GM10266 (cell line): ENCODE results near the gene EEF2K.

Experiments used
- DNase-seq: peaks from one replicate; pipeline ENCODE4 v3.0.0; 2012; ENCODE audit errors: extremely low spot score
- TF ChIP-seq, protein P1 (sequence below): IDR thresholded peaks from 2 replicates; pipeline ENCODE4 v1.5.1; 2012; ENCODE audit warnings: mild to moderate bottlenecking, low read depth; ENCODE audit not compliant: control insufficient read depth, insufficient read depth; ENCODE audit errors: missing control alignments

EEF2K gene

DNA sequence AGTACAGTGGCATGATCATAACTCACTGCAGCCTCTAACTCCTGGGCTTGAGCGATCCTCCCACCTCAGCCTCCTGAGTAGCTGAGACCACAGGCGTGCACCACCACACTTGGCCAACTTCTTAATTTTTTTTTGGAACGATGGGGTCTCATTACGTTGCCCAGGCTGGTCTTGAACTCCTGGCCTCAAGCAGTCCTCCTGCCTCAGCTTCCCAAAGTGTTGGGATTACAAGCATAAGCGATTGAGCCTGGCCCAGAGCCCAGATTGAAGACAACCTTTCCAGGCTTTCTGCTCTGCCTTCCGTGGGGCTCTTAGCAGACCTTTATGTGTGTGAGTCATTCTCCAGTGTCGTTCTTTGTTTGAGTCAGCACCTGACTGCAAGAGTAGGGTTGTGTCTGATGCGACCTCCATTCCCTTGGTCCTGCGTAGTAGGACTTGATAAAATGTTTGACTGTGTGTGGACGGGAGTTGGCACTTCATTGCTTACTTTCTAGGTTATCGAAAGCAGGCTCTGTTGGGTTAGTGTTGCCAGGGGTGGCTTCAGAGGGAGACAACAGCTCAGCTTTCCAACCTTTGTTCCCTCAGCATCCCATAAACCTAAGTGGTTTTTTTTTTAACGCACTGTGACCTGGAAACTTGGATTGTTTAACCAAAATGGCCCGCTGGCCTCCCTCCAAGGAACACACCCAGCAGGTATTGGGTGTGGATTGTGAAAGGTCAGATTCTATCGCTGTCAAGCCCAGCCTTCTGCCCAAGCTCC is 26.4 kb downstream of the EEF2K start:
- TF ChIP-seq, protein P1, sequence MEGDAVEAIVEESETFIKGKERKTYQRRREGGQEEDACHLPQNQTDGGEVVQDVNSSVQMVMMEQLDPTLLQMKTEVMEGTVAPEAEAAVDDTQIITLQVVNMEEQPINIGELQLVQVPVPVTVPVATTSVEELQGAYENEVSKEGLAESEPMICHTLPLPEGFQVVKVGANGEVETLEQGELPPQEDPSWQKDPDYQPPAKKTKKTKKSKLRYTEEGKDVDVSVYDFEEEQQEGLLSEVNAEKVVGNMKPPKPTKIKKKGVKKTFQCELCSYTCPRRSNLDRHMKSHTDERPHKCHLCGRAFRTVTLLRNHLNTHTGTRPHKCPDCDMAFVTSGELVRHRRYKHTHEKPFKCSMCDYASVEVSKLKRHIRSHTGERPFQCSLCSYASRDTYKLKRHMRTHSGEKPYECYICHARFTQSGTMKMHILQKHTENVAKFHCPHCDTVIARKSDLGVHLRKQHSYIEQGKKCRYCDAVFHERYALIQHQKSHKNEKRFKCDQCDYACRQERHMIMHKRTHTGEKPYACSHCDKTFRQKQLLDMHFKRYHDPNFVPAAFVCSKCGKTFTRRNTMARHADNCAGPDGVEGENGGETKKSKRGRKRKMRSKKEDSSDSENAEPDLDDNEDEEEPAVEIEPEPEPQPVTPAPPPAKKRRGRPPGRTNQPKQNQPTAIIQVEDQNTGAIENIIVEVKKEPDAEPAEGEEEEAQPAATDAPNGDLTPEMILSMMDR = no peak
- no peak for DNase-seq

DNA sequence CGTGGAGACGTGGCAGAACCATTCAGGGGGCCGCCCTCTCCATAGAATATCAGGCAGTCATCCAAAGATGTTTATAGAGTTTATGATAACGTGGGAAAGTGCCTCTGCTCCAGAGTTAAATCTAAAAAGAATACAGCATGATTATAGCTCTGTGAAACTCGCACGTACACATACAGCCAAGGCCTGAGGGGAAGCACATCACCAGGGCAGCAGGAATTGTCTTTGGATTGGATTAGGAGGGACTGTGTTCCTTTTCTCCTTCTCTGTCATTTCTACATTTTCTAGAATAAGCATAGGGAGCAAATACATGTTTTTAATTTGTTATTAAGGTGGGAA is 26.9 kb downstream of the EEF2K start:
- DNase-seq = no peak
- TF ChIP-seq, protein P1 = no peak

DNA sequence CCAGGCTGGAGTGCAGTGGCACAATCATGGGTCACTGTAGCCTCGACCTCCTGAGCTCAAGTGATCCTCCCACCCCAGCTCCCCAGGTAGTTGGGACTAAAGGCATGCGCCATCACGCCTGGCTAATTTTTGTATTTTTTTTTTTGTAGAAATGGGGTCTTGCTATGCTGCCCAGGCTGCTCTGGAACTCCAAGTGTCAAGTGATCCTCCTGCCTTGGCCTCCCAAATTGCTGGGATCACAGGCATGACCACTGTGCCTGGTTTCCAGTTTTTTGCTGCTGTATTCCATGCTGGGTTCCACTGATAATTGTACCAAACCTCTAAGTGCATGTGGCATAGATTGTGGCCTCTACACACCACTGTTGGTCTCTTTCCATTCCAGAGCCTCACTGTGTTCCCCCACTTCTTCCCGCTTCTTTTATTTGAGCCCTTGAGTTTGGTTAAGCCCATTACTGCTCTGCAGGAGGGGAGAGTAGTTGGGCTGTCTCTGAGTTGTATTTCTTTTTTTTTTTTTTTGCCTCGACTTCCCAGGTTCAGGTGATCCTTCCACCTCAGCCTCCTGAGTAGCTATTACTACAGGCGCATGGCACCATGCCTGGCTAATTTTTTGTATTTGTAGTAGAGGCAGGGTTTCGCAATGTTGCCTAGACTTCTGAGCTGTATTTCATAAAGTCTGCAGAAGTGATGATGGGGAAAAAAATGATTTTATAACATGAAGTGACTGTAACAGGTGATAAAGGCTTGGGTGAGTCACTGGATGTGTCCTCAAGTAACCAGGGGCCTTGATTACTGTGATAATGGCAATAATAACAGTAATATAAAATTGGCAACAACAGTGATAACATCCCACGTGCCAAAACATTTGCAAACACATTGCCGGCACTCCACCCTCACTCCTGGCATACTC is 30.0 kb downstream of the EEF2K start:
- TF ChIP-seq, protein P1 = no peak
- no peak for DNase-seq

DNA sequence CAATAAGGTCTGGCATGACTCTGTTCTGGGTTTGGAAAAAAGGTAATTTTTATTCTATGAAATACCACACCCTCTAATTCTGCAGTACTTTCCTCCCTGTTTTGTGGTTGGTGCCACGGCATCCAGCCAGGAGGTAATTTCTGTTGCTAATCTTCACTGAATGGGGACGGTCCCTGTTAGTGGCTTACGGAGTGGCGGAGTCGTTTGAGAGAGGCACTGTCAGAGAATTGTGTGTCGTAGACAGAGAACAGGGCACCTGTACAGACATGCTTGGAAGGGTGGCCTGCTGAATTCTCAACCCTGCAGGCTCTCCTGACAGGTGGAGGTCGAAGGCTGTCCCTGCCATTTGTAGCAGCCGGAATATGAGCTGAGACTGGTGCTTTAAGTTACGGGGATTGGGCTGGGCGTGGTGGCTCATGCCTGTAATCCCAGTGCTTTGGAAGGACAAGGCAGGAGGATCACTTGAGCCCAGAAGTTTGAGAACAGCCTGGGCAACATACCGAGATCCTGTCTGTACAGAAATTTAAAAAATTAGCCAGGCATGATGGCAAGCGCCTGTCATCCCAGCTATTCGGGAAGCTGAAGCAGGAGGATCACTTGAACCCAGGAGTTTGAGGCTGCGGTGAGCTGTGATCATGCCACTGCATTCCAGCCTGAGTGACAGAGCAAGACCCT is 33.2 kb downstream of the EEF2K start:
- TF ChIP-seq, protein P1 = no peak

DNA sequence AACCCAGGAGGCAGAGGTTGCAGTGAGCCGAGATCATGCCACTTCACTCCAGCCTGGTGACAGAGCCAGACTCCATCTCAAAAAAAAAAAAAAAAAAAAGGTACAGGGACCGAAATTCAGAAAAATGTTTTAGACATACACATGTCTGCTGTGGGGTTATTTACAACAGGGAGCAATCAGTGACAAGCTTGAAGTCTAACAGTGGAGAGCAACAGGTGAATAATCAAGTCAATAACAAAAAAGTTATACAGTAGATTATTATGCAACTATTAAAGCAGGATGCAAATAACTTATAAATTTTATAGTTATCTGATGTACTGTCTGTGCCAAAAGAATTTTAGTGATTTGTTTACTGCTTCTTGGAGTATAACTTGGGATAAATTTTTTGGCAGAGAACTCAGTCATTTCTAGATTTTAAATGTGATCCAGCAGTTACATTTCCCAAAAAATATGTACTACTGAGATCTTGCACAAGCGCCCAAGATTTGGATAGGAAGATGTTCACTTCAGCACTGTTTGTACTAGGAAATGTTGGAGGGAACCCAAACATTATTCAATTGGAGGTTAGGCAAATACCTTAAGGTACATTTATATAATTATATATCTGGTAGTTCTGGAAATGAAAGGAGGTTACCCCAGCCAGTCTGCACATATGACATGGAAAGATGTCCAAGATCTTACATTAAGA is 34.1 kb downstream of the EEF2K start:
- TF ChIP-seq, protein P1 = no peak
- no peak for DNase-seq

More for the DNA sequence above, 33.2 kb downstream of the EEF2K start:
- DNase-seq = no peak

DNA sequence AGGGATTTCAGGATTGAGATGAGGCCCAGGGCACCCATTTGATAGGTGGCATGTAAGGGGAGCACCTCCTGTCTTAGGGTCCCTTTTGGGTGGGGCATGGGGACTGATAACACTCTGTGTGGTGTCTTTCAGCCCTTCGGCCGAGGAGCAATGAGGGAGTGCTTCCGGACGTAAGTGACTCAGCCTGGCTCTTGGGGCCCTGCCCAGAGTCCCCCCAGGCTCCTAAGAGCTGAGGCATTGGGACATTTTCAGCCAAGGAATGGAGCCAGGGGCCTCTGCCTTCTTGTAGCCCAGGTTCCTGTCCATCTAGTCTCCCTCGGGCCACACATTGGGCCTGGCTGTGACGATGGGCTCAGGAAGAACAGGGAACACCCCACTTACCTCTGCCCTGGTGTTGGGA is 44.4 kb downstream of the EEF2K start:
- TF ChIP-seq, protein P1 = no peak

More for the DNA sequence above, 44.4 kb downstream of the EEF2K start:
- no peak for DNase-seq
